IMR-90 (cell line): ENCODE results near the gene PPP1R9A. TPM values are rescaled to one million over a fixed set of nuclear protein-coding genes. Genes with fewer than 3 reads are reported as not detected.

ENCODE experiments used
- ATAC-seq: fragments of 200-7000 bp; cut with Tn5 transposase; 2 replicates; pipeline ENCODE4 v1.9.1; 2020; ENCODE audit warnings: low read depth, mild to moderate bottlenecking, moderate library complexity
- BruUV-seq: library from RNA; stranded (reverse); fragments of 400-500 nt; replicated peaks from 2 replicates; lab custom pipeline; 2021; lab: Mats Ljungman, UMichigan
- CTCF ChIA-PET: fragments of 300-600 bp; formaldehyde crosslinking; extraction: SDS; loops from one replicate; lab custom pipeline; 2021; ENCODE audit warnings: antibody characterized with exemption; lab: Yijun Ruan, JAX
- POLR2A ChIA-PET: fragments of 300-600 bp; sonication (Branson Sonifier 250); formaldehyde crosslinking; loops from one replicate; lab custom pipeline; 2022; ENCODE audit warnings: antibody characterized with exemption; ENCODE audit not compliant: unreplicated experiment; lab: Charles Lee
- DNase-seq: peaks from one replicate; pipeline ENCODE4 v3.0.0; 2013
- H2AFZ ChIP-seq: replicated peaks from 2 replicates; pipeline ENCODE3; 2013; ENCODE audit warnings: low read length, mild to moderate bottlenecking; ENCODE audit not compliant: poor library complexity
- H2AK5ac ChIP-seq: 2 replicates; pipeline ENCODE4 v1.6.1; 2013; ENCODE audit warnings: low read depth, low read length, inconsistent platforms
- H2AK9ac ChIP-seq: replicated peaks from 2 replicates; pipeline ENCODE3; 2013; ENCODE audit warnings: mild to moderate bottlenecking, low read depth, low read length, moderate library complexity; ENCODE audit not compliant: poor library complexity
- H2BK120ac ChIP-seq: 2 replicates; pipeline ENCODE4 v1.6.1; 2013; ENCODE audit warnings: low read depth, low read length, inconsistent platforms
- H2BK15ac ChIP-seq: 3 replicates; pipeline ENCODE4 v1.6.1; 2013; ENCODE audit warnings: low read depth, low read length, inconsistent platforms
- H2BK20ac ChIP-seq: 2 replicates; pipeline ENCODE4 v1.6.1; 2013; ENCODE audit warnings: low read depth, mild to moderate bottlenecking, inconsistent platforms, low read length, moderate library complexity
- H2BK5ac ChIP-seq: 2 replicates; pipeline ENCODE4 v1.6.1; 2013; ENCODE audit warnings: mild to moderate bottlenecking, low read depth, low read length, inconsistent platforms; ENCODE audit not compliant: poor library complexity, severe bottlenecking
- H3K14ac ChIP-seq: replicated peaks from 2 replicates; pipeline ENCODE4 v1.6.1; 2013; ENCODE audit warnings: low read depth, low read length, inconsistent platforms
- H3K18ac ChIP-seq: 2 replicates; pipeline ENCODE4 v1.6.1; 2013; ENCODE audit warnings: low read depth, low read length, control low read depth
- H3K23ac ChIP-seq: 2 replicates; pipeline ENCODE4 v1.6.1; 2013; ENCODE audit warnings: low read depth, low read length, inconsistent platforms
- H3K27ac ChIP-seq: 2 replicates; pipeline ENCODE4 v1.5.1; 2013; ENCODE audit warnings: mild to moderate bottlenecking, control low read depth, low read length; ENCODE audit not compliant: insufficient read depth
- H3K27me3 ChIP-seq: 2 replicates; pipeline ENCODE4 v1.6.1; 2013; ENCODE audit warnings: low read length; ENCODE audit not compliant: control insufficient read depth, insufficient read depth
- H3K36me3 ChIP-seq: 2 replicates; pipeline ENCODE4 v1.6.1; 2013; ENCODE audit warnings: low read length, mixed read lengths; ENCODE audit not compliant: control insufficient read depth, insufficient read depth
- H3K4ac ChIP-seq: 2 replicates; pipeline ENCODE4 v1.6.1; 2013; ENCODE audit warnings: low read depth, low read length, inconsistent platforms
- H3K4me1 ChIP-seq: 2 replicates; pipeline ENCODE4 v1.6.1; 2013; ENCODE audit warnings: low read length, mixed read lengths; ENCODE audit not compliant: control insufficient read depth, insufficient read depth
- H3K4me2 ChIP-seq: 2 replicates; pipeline ENCODE4 v1.6.1; 2013; ENCODE audit warnings: low read depth, mild to moderate bottlenecking, control low read depth, low read length, moderate library complexity
- H3K4me3 ChIP-seq: 2 replicates; pipeline ENCODE4 v1.5.1; 2013; ENCODE audit warnings: low read depth, mild to moderate bottlenecking, control low read depth, low read length, moderate library complexity; ENCODE audit not compliant: insufficient read depth
- H3K56ac ChIP-seq: 2 replicates; pipeline ENCODE4 v1.6.1; 2013; ENCODE audit warnings: low read length, inconsistent platforms; ENCODE audit not compliant: insufficient read depth; ENCODE audit errors: extremely low read depth
- H3K79me1 ChIP-seq, 2 experiments: 2 replicates each; pipeline ENCODE4 v1.6.1; 2013; ENCODE audit warnings: low read length in 2 of 2, inconsistent platforms in 1 of 2, low read depth in 1 of 2
- H3K9ac ChIP-seq: 2 replicates; pipeline ENCODE4 v1.6.1; 2013; ENCODE audit warnings: low read depth, low read length, control low read depth
- H3K9me1 ChIP-seq: 2 replicates; pipeline ENCODE4 v1.6.1; 2013; ENCODE audit warnings: low read length, inconsistent platforms; ENCODE audit not compliant: insufficient read depth
- H3K9me3 ChIP-seq: 2 replicates; pipeline ENCODE4 v1.6.1; 2013; ENCODE audit warnings: low read length; ENCODE audit not compliant: control insufficient read depth, insufficient read depth
- H4K20me1 ChIP-seq: 2 replicates; pipeline ENCODE4 v1.6.1; 2013; ENCODE audit warnings: low read length, inconsistent platforms; ENCODE audit not compliant: insufficient read depth
- H4K5ac ChIP-seq: 2 replicates; pipeline ENCODE4 v1.6.1; 2013; ENCODE audit warnings: mild to moderate bottlenecking, low read depth, low read length, control low read depth
- H4K8ac ChIP-seq, 2 experiments: 2 replicates each; pipeline ENCODE4 v1.6.1; 2013; ENCODE audit warnings: low read depth in 2 of 2, low read length in 2 of 2, control low read depth in 1 of 2, inconsistent platforms in 1 of 2
- H4K91ac ChIP-seq: 2 replicates; pipeline ENCODE4 v1.6.1; 2013; ENCODE audit warnings: low read depth, low read length, inconsistent platforms; ENCODE audit not compliant: insufficient read depth
- BHLHE40 ChIP-seq: fragments of 150-350 bp; IDR thresholded peaks from 2 replicates; pipeline ENCODE4 v1.6.1; 2016; ENCODE audit warnings: mild to moderate bottlenecking, low read depth, low read length
- CEBPB ChIP-seq: IDR thresholded peaks from 2 replicates; pipeline ENCODE4 v1.6.1; 2012; ENCODE audit warnings: low read depth, low read length, improper control_type of control experiment
- CHD1 ChIP-seq: IDR thresholded peaks from 2 replicates; pipeline ENCODE4 v1.6.1; 2012; ENCODE audit warnings: low read depth, low read length, improper control_type of control experiment
- CTCF ChIP-seq: conservative IDR thresholded peaks from 2 replicates; pipeline ENCODE4 v1.5.1; 2012; ENCODE audit warnings: mild to moderate bottlenecking, low read depth, low read length, improper control_type of control experiment
- ELK1 ChIP-seq: fragments of 150-350 bp; IDR thresholded peaks from 2 replicates; pipeline ENCODE4 v1.6.1; 2016; ENCODE audit warnings: low read depth, mild to moderate bottlenecking, low read length, moderate library complexity, borderline replicate concordance
- FOS ChIP-seq: fragments of 150-350 bp; IDR thresholded peaks from 2 replicates; pipeline ENCODE4 v1.6.1; 2016; ENCODE audit warnings: low read depth, low read length
- MXI1 ChIP-seq: IDR thresholded peaks from 2 replicates; pipeline ENCODE4 v1.6.1; 2012; ENCODE audit warnings: low read depth, mild to moderate bottlenecking, low read length, moderate library complexity, borderline replicate concordance
- NFE2L2 ChIP-seq: fragments of 150-350 bp; IDR thresholded peaks from 2 replicates; pipeline ENCODE4 v1.6.1; 2016; ENCODE audit warnings: low read depth, mild to moderate bottlenecking, low read length
- POLR2A ChIP-seq: IDR thresholded peaks from 2 replicates; pipeline ENCODE4 v1.6.1; 2012; ENCODE audit warnings: mild to moderate bottlenecking, low read depth, low read length
- RAD21 ChIP-seq: IDR thresholded peaks from 2 replicates; pipeline ENCODE4 v1.6.1; 2012; ENCODE audit warnings: low read length, improper control_type of control experiment
- RCOR1 ChIP-seq: IDR thresholded peaks from 2 replicates; pipeline ENCODE4 v1.6.1; 2012; ENCODE audit warnings: mild to moderate bottlenecking, low read length, improper control_type of control experiment; ENCODE audit not compliant: insufficient replicate concordance
- RFX5 ChIP-seq: IDR thresholded peaks from 2 replicates; pipeline ENCODE4 v1.8.0; 2012; ENCODE audit warnings: low read depth, mild to moderate bottlenecking, low read length, moderate library complexity
- SMC3 ChIP-seq: fragments of 150-350 bp; IDR thresholded peaks from 2 replicates; pipeline ENCODE4 v1.6.1; 2016; ENCODE audit warnings: low read depth, mild to moderate bottlenecking, antibody characterized with exemption, low read length, moderate library complexity
- WGBS, 2 experiments: methylation state at CpG; one replicate each; pipeline versions ENCODE4 v1.1.5 to v1.1.7; 2013; ENCODE audit warnings: missing lambda C conversion rate in 2 of 2; ENCODE audit not compliant: insufficient read length in 1 of 2; ENCODE audit errors: extremely low coverage in 2 of 2; 5-methylcytosine and 5-hydroxymethylcytosine counted together
- dilution Hi-C: fragments of 300-500 bp; cut with HindIII; formaldehyde crosslinking; loops from one replicate; pipeline ENCODE4 v1.14.3; 2018; ENCODE audit warnings: low sequenced_read_pairs; ENCODE audit not compliant: unreplicated experiment
- in situ Hi-C: fragments of 300-500 bp; cut with MboI; formaldehyde crosslinking; loops from 3 replicates; pipeline ENCODE4 v1.14.3; 2019; ENCODE audit warnings: low sequenced_read_pairs, inconsistent platforms, mixed read lengths
- intact Hi-C: fragments of 100-400 bp; cut with micrococcal nuclease; formaldehyde crosslinking; loops from 2 replicates; pipeline ENCODE4 v1.10.0; 2022
- polyA plus RNA-seq, 3 experiments: library from polyadenylated mRNA; depleted of rRNA; stranded (reverse); fragments of >200 nt; gene quantifications; 2 replicates each; pipeline ENCODE4 v1.2.3, GENCODE V29; 2012; ENCODE audit warnings: low replicate concordance in 1 of 3
- total RNA-seq: library from RNA; depleted of rRNA; stranded (reverse); fragments of >200 nt; gene quantifications from 2 replicates; pipeline ENCODE4 v1.2.3, GENCODE V29; 2012

Gene PPP1R9A
- total and polyA plus RNA-seq, 2 of the 4 experiments (the other 2 are of a cell fraction): not detected

GRCh38 chr7:95309951-95310350, 402.6 kb downstream of the PPP1R9A start:
- no CpG with 5 or more reads among the region's 2 CpGs for WGBS, 2 experiments
- H3K79me1 ChIP-seq: no peaks in the 10 kb centered on the region

More at GRCh38 chr7:95309951-95310350, 402.6 kb downstream of the PPP1R9A start:
- Histone ChIP-seq H3K9me3 (no peaks in the 10 kb centered on the region), H3K27ac (no peak overlapping the region), H2AK9ac (no peak overlapping the region), H3K36me3 (no peaks in the 10 kb centered on the region), H3K14ac (no peak overlapping the region), H3K56ac (no peak overlapping the region), H2BK20ac (no peak overlapping the region), H4K5ac (no peak overlapping the region), H3K18ac (no peak overlapping the region), H2BK5ac (no peak overlapping the region), H4K20me1 (no peaks in the 10 kb centered on the region), H3K4me1 (no peaks in the 10 kb centered on the region), H2AK5ac (no peak overlapping the region), H3K27me3 (no peaks in the 10 kb centered on the region), H3K4me3 (no peak overlapping the region), H2AFZ (no peak overlapping the region), H4K91ac (no peak overlapping the region), H3K9me1 (no peaks in the 10 kb centered on the region), H4K8ac (no peak overlapping the region), H3K23ac (no peak overlapping the region), H3K9ac (no peak overlapping the region), H3K4ac (no peak overlapping the region), H2BK15ac (no peak overlapping the region), H3K4me2 (no peak overlapping the region), H2BK120ac (no peak overlapping the region)
- TF ChIP-seq MXI1 (no peak), CTCF (no peak), SMC3 (no peak), RFX5 (no peak), NFE2L2 (no peak), CEBPB (no peak), RAD21 (no peak), POLR2A (no peak), RCOR1 (no peak), ELK1 (no peak), FOS (no peak), BHLHE40 (no peak), CHD1 (no peak)
- no TSS peak for BruUV-seq
- dilution Hi-C loops: no loop called here
- ChIA-PET CTCF (interaction anchor here (1.1 kb wide), 1 partner anchor 861 kb away, joined by 4 read pairs; no protein-coding TSS in a partner anchor), POLR2A (no interaction called here)
- DNase-seq (no peak), ATAC-seq (no peak)
- in situ Hi-C loops: no loop called here
- intact Hi-C loops: no loop called here
